DMS153 (cell line): ENCODE measurements around the gene CMTM4.
A peak's percentile ranks its signal among the peaks of the same experiment; 100 is the strongest.
"Not testable (repeated sequence)": the region's sequence is repeated elsewhere in the genome, so short reads cannot be mapped to it uniquely, and the experiment has no call there.

Experiments used
- DNase-seq: peaks from one replicate; lab custom pipeline; 2025; lab: John Stamatoyannopoulos, UW

The CMTM4 gene

DNA sequence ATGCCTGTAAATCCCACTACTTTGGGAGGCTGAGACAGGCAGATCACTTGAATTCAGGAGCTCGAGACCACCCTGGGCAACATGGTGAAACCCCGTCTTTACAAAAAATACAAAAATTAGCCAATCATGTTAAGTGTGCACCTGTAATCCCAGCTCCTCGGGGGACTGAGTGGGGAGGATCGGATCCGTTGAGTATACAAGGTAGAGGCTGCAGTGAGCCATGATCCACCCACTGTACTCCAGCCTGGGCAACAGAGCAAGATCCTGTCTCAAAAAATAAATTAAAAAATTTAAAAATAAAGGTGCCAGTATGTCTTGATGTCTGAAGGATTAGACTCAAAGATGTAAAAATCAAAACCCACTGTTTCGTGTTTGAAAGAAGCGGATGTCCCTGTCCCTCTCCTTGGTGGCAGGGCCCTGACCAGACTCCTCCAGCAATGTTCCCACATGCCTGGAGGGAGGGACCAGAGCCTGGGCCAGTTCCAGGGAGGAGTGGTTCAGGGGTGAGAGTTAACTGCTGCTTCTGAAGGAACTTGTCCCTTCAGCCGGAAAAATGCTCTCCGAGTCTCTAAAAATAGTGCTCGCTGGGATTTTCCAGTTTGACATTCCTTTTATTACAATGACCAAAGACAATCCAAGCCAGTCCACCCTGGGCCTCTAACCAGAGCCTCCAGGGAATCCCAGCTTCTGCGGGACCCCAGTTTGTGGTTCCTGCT is 9.4 kb upstream of the CMTM4 start:
- no peak for DNase-seq

DNA sequence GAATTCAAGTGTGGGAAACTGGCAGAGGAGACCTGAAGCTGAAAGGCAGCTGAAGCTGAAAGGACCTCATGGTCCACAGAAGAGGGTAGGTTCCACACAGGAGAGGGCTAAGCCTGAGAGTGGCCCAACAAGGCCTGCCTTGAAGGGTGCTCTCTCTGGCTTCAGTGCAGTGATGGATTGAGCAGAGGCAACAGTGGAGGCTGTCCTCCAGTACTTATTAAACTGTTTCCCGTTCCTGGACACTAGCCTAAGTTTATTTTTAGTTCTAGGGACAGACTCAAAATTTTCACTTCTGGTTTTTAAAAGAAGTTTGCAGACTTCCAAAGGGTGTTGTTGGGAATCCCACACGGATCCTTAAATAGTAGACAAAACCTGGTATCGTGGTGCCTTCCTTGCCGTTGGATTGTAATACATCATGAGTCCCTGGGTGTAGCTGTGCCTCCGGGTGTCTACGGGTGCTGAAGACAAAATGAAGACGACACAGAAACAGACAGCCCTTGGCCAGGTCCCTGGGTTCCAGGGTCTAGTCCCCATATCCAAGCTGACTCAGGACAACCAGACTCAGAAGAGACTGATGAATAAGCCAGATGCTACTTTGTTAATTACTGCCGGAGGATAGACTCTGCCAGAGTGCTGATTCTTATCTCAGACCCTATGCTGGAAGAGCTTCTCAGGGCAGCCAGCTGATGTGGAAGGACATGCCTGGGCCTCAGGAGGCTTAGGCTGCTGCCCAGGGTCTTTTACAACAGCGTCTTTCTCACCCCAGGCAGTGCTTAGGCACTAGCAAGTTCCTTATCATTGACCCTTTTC is 7.1 kb upstream of the CMTM4 start:
- no peak for DNase-seq

DNA sequence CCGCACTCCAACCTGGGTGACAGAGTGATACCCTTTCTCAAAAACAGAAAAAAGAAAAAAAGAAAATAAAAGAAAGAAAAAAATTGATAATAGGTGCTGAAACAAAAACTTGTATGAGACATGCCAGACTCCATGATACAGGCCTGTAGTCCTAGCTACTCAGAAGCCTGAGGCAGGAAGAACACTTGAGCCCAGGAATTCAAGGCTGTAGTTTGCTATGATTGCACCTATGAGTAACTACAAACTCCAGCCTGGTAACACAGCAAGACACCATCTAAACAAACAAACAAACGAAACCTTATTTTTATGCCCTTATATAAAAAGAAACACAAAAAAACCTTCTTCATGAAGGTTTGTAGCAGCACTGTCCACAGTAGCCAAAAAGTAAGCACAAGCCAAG is 5.0 kb upstream of the CMTM4 start:
- DNase-seq: no peak

DNA sequence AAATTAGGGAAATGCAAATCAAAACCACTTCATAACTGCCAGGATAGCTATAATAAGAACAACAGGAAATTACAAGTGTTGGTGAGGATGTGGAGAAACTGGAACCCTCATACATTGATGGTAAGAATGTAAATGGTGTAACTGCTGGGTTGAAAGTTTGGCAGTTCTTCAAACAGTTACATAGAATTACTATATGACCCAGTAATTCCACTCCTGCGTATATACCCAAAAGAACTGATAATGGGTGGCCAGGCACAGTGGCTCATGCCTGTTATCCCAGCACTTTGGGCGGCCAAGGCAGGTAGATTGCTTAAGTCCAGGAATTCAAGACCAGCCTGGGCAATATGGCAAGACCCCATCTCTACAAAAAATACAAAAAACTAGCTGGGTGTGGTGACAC is 4.5 kb upstream of the CMTM4 start:
- no peak for DNase-seq

DNA sequence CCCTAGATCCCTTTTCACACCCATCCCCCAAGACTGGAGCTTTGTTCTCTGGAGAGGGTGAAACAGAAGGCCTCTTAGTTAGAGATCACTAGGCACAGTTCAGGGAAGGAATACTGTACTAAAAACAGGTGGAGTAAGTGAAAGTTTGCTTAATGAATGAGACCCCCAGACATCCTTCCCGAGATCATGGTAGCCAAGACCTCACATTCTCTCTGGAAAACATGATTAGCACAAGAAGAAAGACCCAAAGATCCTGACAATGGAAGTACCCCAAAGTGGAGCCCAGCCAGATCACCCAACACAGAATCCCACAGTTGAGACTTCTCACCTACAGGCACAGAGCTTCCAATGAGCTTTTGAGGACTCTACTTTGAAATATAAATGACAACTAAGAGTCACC is 3.4 kb upstream of the CMTM4 start:
- no peak for DNase-seq

DNA sequence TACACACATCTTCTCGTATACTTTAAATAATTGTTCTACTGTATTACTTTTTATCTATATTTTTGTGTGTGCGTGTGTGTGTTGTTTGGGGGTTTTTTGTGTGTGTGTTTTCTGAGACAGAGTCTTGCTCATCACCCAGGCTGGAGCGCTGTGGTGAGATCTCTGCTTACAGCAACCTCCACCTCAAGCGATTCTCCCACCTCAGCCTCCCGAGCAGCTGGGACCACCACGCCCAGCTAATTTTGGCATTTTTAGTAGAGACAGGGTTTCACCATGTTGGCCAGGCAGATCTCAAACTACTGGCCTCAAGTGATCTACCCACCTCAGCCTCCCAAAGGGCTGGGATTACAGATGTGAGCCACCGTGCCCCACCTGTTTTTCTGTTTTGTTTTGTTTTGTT is 1.5 kb upstream of the CMTM4 start:
- DNase-seq: no peak

DNA sequence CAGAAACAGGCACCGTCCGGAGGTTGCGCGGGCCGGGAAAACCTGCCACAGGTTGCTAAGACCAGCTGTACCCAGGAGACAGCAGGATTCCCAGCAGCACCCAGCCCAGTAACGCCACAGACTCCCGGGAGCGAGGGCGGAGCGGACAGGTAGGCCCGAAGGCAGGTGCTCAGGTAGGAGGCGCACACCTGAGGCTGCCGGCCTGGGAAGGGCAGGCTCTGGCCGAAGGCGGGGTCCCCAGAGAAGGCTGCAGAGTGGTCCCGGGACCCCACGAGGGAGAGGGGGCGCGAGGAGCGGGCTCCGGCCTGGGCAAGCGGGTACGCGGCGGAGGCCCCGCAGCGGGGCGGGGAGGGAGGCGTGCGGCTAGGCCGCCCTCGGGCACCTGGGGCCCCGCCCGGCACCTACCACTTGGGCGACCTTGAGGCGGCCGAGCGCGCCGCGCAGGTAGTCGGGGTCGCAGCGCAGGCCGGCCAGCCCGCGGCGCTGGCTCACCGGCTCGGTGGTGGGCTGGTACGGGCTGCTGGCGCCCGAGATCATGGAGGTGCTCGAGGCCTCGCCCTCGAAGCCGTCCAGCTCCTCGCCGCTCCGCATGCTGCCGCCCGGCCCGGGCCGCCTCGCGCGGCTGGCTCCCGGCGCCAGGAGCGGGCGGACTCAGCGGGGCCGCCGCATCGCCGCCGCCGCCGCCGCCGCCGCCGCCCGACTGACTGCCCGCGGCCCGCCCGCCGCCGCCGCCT is 441 bp downstream of the CMTM4 start:
- DNase-seq: peak; percentile 31

DNA sequence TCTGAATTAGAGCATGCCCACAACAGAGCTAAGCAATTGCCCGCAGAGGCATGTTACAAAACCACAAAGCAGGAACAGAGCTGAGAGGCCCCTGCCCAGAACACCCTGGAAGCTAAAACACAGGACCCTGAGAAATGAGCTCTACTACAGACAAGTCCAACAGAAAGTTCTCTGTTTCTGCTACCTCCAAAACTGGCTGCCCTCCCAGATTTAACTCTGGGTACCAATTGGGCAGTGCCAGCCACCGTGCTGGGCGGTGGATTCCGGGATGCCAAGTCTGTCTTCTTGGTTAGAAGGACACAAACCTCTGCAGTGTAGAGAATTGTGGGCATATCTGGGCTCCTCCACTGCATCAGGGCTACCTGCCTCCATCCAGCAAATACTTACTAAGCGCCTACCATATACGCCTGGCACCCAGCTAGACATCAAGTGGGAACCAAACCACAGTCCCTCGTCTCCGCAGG is 1.0 kb downstream of the CMTM4 start:
- no peak for DNase-seq

DNA sequence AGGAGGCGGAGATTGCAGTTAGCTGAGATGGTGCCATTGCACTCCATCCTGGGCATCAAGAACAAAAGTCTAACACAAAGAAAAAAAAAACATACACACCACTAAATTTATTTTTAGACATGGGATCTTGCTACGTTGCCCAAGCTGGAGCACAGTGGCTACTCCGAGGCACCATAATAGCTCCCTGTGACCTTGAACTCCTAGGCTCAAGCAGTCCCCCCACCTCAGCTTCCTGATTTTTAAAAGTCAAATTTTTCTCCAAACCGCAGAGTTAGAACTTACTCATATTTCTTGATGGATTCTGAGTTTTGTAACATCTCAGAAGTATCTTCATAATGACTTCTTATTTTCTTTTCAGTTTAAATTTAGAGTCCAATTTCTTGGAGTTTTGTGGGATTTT is 3.4 kb downstream of the CMTM4 start:
- DNase-seq: no peak

DNA sequence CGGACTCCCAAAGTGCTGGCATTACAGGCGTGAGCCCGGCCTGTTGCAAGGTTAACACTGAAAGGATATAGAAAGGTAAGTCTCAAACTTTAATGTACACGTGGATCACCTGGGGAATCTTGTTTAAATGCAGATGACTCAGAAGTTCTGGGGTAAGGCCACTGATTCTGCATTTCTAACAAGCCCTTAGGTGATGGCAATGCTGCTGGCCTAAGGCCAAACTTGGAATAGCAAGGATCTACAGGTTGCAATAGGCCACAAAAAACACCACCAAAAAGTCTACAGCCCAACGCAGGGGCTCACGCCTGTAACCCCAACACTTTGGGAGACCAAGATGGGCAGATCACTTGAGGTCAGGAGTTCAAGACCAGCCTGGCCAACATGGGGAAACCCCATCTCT is 4.2 kb downstream of the CMTM4 start:
- no peak for DNase-seq

DNA sequence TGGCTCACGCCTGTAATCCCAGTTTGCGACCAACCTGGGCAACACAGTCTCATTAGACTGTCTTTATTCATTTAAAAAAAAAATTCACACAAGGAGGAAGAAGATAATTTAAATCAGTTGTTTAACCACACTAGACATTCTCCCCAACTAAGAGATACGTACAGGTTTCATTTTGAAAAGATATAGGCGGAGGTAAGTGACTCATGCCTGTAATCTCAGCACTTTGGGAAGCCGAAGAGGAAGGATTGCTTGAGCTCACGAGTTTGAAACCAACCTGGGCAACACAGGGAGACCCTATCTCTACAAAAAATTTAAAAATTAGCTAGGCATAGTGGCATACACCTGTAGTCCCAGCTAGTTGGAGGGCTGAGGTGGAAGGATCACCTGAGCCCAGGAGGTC is 5.3 kb downstream of the CMTM4 start:
- DNase-seq: no peak

DNA sequence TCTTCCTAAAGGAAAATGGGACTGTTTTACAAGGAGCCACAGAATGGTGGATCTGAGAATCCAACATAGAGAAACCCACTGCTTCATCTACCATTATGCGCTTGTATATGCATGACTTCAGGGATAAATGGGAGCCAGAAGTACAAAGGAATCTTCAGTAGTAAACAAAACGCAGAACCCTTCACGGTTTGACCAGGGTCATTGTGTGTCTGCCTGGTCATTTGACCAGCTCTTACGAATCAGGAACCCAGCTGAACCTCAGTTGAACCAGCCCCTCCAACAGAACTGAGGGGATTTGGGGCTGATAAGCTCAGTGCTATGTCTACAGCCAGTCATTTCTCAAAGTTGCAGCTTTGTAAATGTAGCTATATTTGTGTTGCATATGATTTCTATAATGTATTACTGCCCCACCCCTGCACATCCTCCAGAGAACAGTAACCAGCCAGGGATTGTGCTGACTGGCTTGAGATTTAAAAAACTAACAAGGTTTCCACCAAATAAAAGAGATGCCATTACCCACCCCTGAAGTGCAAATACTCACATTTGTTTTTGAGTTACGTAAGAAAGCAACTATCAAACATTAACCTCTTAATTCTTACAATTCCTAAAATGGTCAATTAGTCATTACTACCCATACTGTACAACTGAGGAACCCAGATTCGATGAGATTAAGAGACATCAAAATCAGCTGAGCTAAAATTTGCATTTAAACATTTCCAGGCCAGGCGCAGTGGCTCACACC is 6.3 kb downstream of the CMTM4 start:
- DNase-seq: no peak

DNA sequence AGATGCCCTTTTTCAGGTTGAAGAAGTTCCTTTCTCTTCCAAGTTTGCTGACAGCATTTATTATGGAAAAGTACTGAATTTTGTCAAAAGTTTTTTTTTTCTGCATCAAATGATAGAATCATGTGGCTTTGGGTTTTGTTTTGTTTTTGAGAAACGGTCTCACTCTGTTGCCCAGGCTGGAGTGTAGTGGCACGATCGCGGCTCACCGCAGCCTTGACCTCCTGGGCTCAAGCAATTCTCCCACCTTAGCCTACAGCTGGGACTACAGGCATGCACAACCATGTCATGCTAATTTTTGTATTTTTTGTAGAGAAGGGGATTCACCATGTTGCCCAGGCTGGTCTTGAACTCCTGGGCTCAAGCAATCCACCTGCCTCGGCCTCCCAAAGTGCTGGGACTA is 7.3 kb downstream of the CMTM4 start:
- no peak for DNase-seq

DNA sequence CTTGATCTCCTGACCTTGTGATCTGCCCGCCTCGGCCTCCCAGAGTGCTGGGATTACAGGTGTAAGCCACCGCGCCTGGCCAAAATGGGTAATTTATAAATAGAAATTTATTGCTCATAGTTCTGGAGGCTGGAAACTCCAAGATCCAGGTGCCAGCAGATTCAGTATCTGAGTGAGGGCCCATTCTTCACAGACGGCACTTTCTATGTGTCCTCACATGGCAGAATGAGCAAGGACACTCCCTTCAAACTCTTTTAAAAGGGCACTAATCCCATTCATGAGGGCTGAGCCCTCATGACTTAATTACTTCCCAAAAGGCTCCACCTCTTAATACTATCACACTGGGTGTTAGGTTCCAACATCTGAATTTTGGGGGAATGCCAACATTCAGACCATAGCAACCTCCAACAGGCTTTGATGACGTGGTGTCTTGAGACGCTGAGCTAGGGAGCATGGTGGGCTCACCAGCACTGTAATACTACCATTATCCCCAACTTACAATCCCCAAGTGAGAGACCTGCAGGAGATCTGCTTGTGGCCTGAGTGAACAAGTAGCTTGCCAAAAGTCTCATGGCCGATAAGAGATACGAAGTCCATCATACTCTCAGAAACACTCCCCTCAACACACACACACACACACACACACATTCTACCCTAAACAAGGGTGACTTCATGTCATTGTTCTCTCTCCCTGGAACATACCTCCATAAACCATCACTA is 8.5 kb downstream of the CMTM4 start:
- no peak for DNase-seq

DNA sequence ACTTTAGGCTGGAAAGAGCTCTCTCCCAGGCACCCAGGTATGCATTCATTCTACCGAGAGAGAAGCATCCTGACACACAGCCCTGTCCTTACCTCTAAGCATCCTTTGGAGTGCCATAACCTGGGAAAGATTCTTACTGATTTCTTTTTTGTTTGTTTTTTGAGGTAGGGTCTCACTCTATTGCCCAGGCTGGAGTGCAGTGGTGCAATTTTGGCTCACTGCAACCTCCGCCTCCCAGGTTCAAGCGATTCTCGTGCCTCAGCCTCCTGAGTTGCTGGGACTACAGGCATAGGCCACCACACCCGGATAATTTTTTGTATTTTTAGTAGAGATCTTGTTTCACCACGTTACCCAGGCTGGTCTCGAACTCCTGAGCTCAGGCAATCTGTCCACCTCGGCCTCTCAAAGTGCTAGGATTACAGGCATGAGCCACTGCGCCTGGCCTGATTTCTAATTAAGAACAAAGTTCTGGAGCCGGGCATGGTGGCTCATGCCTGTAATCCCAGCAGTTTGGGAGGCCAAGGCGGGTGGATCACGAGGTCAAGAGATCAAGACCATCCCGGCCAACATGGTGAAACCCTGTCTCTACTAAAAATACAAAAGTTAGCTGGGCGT is 10.9 kb downstream of the CMTM4 start:
- DNase-seq: not testable (repeated sequence)

DNA sequence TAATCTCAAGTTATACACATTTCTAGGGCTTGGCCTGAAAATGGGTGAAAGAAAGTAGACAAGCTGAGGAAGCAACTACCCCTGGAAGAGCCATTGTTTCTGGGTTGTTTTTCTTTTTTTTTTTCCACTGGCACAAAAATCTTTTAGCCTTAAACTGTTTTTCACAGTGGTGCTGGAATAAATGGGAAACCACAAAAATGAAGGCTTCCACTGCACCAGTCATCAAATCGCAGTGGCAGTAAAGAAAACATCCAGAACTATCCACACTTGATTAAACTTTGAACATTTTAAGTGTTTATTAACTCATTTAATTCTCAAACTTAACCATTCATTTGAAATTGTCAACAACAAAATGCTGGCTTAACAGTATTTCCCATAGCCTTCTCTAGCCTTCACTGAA is 14.3 kb downstream of the CMTM4 start:
- no peak for DNase-seq

DNA sequence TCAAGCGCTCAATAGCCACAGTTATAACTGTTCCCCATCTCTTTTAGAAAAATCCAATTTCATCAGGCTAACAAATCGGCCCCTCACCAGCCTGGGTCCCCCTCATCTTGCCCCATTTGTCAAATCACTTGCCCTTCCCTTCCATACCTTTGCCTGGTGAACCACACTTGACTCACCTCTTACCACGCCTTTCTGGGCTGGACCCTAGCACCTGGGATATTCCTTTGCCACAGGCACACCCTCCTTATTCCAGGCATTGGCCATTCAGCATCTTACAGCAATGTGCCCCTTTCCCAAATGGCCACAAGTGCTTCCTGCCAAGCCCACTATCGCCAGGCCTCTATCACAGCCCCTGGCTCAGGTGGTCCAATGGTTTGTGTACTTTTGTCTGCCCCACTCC is 14.9 kb downstream of the CMTM4 start:
- DNase-seq: no peak

DNA sequence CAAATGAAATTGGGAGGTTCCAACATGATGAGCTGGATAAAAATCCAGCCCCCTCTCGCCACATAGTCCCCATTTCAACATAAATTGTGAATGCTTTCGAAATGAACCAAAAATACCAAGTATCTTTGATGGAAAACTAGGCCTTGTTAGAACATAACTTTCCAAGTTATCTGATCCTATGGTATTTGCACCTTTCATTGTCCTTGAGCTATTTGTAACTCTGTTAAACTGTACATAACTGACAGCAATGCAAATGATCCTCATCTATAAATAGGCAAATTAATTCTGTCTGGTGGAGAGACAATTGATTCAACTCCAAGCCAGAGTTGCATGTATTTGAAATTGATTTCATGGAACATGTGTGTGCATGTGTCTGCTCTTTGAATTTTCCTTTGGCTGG is 18.2 kb downstream of the CMTM4 start:
- no peak for DNase-seq

DNA sequence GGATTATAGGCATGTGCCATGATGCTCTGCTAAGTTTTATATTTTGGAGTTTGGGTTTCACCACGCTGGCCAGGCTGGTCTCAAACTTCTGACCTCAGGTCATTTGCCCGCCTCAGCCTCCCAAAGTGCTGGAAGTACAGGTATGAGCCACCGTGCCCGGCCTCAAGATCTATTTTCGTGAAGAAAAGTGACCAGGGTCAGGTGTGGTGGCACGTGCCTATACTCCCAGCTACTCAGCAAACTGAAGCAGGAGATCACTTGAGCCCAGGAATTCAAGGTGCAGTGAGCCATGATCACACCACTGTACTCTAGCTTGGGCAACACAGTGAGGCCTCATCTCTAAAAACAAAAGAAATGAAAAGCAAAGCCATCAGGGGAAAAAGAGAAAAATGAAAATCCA is 18.7 kb downstream of the CMTM4 start:
- DNase-seq: no peak

DNA sequence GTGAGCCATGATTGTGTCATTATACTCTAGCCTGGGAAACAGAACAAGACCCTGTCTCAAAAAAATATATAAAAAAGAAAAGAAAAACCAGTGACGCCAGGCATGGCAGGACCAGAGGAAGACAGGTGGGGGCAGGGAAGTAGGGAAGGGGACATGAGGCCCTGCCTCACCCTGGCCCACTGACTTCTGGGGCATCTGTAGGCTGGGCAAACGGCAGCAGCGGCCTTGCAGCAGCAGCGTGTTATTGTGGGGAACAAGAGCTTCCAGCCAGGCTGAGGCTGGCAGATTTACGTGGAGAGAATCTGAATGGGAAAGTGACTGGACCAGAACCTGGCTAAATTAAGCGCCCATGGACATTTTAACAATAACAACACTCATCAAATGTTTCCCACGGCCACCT is 19.4 kb downstream of the CMTM4 start:
- DNase-seq: no peak

DNA sequence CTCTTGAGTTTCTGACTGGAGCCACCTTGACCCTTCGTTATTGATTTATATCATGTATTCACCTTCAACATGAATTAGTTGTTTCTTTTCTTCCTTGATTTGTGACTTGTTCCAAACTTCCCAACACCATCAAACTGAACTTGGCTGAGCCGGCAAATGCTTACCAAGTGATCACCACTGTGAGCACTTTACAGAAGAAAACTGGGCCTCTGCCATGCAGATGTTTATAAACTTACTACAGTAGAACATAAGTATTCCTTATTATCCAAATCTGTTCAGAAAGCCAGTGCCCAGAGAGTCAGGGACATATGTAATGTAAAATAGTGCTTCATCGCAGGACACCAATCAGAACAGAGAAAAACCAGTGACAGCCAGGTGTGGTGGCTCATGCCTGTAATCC is 19.9 kb downstream of the CMTM4 start:
- DNase-seq: no peak
